ENCODE data around the gene PACSIN3. TPM values are rescaled to one million over a fixed set of nuclear protein-coding genes. Genes with fewer than 3 reads are reported as not detected.

PACSIN3 gene
- total and polyA plus RNA-seq, 2 of the 8 experiments (the other 6 are each of a cell fraction or from before 2014, with no cell fraction given) = 23.8 to 47.2 TPM

DNA sequence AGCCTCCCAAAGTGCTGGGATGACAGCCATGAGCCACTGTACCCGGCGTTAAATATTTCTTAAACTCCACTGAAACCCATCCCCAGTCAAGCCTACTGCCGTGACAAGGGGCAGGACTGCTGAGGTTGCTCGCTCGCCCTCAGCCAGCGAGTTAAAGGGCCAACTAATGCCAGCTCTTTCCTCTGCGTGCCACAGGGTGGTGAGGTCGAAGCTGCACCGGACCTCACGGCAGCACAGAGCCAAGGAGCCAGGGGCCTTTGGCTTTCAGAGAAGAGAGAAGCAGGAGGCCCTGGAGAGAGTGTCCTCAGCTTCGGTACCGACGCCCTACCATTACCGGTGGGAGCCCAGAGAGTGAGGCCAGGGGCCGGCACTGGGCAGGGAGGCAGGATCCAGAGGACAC lies 22.3 kb downstream of the PACSIN3 start (continued):
- TF ChIP-seq CHD7 (IDR thresholded peaks at IDR 0.05; ENCODE audit: insufficient replicate concordance, low read length) (no peak), SUZ12 (IDR thresholded peaks at IDR 0.05; ENCODE audit: low read length) (no peak)
